ENCODE results near the gene BGLAP.

BGLAP gene

GRCh38 chr1:156281693-156282478 is 39.9 kb downstream of the BGLAP start:
- H3K27ac ChIP-seq (ENCODE audit: extremely low read depth, low read depth, low read length): peak overlapping the region; percentile 67
- POLR2A ChIA-PET: interaction anchor here (0.5 to 2.3 kb wide), 19 partner anchors 8 to 199 kb away, joined by 3 to 19 read pairs (median 4); partner anchors contain the start of genes CCT3, GLMP, PMF1 and TSACC
- H3K4me3 ChIP-seq (ENCODE audit: low read depth, low read length): peak overlapping the region; percentile 91
- peaks cover 4% of the 10 kb centered on the region; the same call in 1 of the 2 replicates for H3K4me1 ChIP-seq (ENCODE audit: control insufficient read depth, insufficient read depth, low read length)
- CTCF ChIA-PET: interaction anchor here (1.0 to 2.2 kb wide), 6 partner anchors 10 to 185 kb away, joined by 3 to 9 read pairs (median 6); no protein-coding TSS in a partner anchor
- no peaks in the 10 kb centered on the region for H3K9me3 ChIP-seq (ENCODE audit: control insufficient read depth, insufficient read depth, low read depth, low read length)
- H3K36me3 ChIP-seq (ENCODE audit: control insufficient read depth in 2 of 2, insufficient read depth in 1 of 2, low read length in 2 of 2): peaks cover 14 to 60% of the 10 kb centered on the region in 2 experiments; a peak in 2 of 3 replicates
- TF ChIP-seq ZNF792 (tag by site-specific recombination; IDR thresholded peaks at IDR 0.05) (no peak), ZNF121 (tag by site-specific recombination; IDR thresholded peaks at IDR 0.05) (no peak), FEZF1 (tag by site-specific recombination; IDR thresholded peaks at IDR 0.05) (no peak), ZNF140 (tag by site-specific recombination; IDR thresholded peaks at IDR 0.05) (no peak), ZNF843 (tag by site-specific recombination; IDR thresholded peaks at IDR 0.05) (no peak), IKZF3 (tag by site-specific recombination; IDR thresholded peaks at IDR 0.05) (0 out of 2 replicates have a peak, but pooled peaks have one; percentile 54), PRDM10 (tag by site-specific recombination; IDR thresholded peaks at IDR 0.05) (peak; percentile 57), MYNN (tag by site-specific recombination; IDR thresholded peaks at IDR 0.05; ENCODE audit: borderline replicate concordance) (peak; percentile 10; the same call in 1 of the 2 replicates), ZNF398 (tag by site-specific recombination; IDR thresholded peaks at IDR 0.05) (peak; percentile 43; the same call in 1 of the 2 replicates), SCRT1 (tag by site-specific recombination; IDR thresholded peaks at IDR 0.05; ENCODE audit: borderline replicate concordance) (peak; percentile 22; the same call in 1 of the 2 replicates), ZNF23 (tag by site-specific recombination; IDR thresholded peaks at IDR 0.05; ENCODE audit: borderline replicate concordance) (no peak), ZNF558 (tag by site-specific recombination; IDR thresholded peaks at IDR 0.05) (no peak), ZNF473 (tag by site-specific recombination; IDR thresholded peaks at IDR 0.05) (no peak), ZNF302 (tag by site-specific recombination; IDR thresholded peaks at IDR 0.05; ENCODE audit: low read depth) (no peak), REPIN1 (tag by site-specific recombination; IDR thresholded peaks at IDR 0.05; ENCODE audit: low read depth) (peak; percentile 32; the same call in 1 of the 2 replicates), ZNF623 (tag by site-specific recombination; IDR thresholded peaks at IDR 0.05) (no peak), ZBTB10 (tag by site-specific recombination; IDR thresholded peaks at IDR 0.05) (peak; percentile 76), KLF10 (tag by site-specific recombination; IDR thresholded peaks at IDR 0.05) (no peak), ZNF174 (tag by site-specific recombination; IDR thresholded peaks at IDR 0.05) (no peak), ZNF202 (tag by site-specific recombination; IDR thresholded peaks at IDR 0.05; ENCODE audit: borderline replicate concordance) (no peak), ZNF488 (tag by site-specific recombination; IDR thresholded peaks at IDR 0.05) (no peak), SCRT2 (tag by site-specific recombination; IDR thresholded peaks at IDR 0.05) (peak; percentile 62; the same call in 1 of the 2 replicates), ZBTB17 (tag by site-specific recombination; IDR thresholded peaks at IDR 0.05) (0 out of 2 replicates have a peak, but pooled peaks have one; percentile 37), ZNF274 (IDR thresholded peaks at IDR 0.05; ENCODE audit: low read length) (no peak), ZNF274 (tag by site-specific recombination; IDR thresholded peaks at IDR 0.05; ENCODE audit: borderline replicate concordance) (0 out of 2 replicates have a peak, but pooled peaks have one; percentile 13), ZNF10 (tag by site-specific recombination; IDR thresholded peaks at IDR 0.05) (peak; percentile 73; the same call in 1 of the 2 replicates), SP2 (tag by site-specific recombination; IDR thresholded peaks at IDR 0.05) (peak; percentile 77), ZNF114 (tag by site-specific recombination; IDR thresholded peaks at IDR 0.05) (no peak), MEIS1 (CRISPR knock-in tag; IDR thresholded peaks at IDR 0.05; ENCODE audit: borderline replicate concordance) (no peak)

All from HEK293 (cell line).